Posterior vena cava (tissue), 2 donors: ENCODE data around the gene SRSF2. TPM values are rescaled to one million over a fixed set of nuclear protein-coding genes. Genes with fewer than 3 reads are reported as not detected.
"Not testable (repeated sequence)": the region's sequence is repeated elsewhere in the genome, so short reads cannot be mapped to it uniquely, and the experiment has no call there.

Experiments
- DNase-seq: peaks from one replicate; pipeline ENCODE4 v3.0.0-alpha.2; 2020; ENCODE audit warnings: low spot score
- intact Hi-C, 2 donors: fragments of 100-400 bp; cut with DNase I; formaldehyde crosslinking; loops; one replicate each; pipeline versions ENCODE4 v1.14.1 to v1.14.2; 2022 to 2023
- total RNA-seq, 2 donors: library from RNA; stranded (reverse); fragmentation: NEBNext Ultra II Directional; extraction: Animal tissue kit (Norgen Biotek cat#: 25700); gene quantifications; one replicate each; pipeline ENCODE4 v1.2.1, GENCODE V29; 2021
- donor health status: DM: yes; HTN: yes; CAD: no.
- donor health status: DM: yes; HTN: yes; CAD: no.

Gene SRSF2
- total RNA-seq, 2 donors from 2014 or later, result 120 to 133 TPM

GRCh38 chr17:76709077-76709950 is 27.8 kb downstream of the SRSF2 start:
- peak; percentile 97 for DNase-seq
- intact Hi-C loops, result no loop called here

GRCh38 chr17:76707985-76708807 is 28.9 kb downstream of the SRSF2 start:
- no peak for DNase-seq
- intact Hi-C loops, result no loop called here

GRCh38 chr17:76706817-76707216 is 30.3 kb downstream of the SRSF2 start:
- DNase-seq, result no peak
- intact Hi-C loops, result no loop called here

GRCh38 chr17:76704805-76705204 is 32.3 kb downstream of the SRSF2 start:
- DNase-seq, result no peak
- intact Hi-C loops, result no loop called here

GRCh38 chr17:76702941-76703637 is 34.0 kb downstream of the SRSF2 start:
- DNase-seq, result no peak
- intact Hi-C loops, result no loop called here

- DNase-seq, result no peak
- intact Hi-C loops, result no loop called here
Observed at GRCh38 chr17:76702076-76702475, 35.1 kb downstream of the SRSF2 start.

GRCh38 chr17:76701471-76701967 is 35.6 kb downstream of the SRSF2 start:
- intact Hi-C loops, result no loop called here
- DNase-seq, result no peak

GRCh38 chr17:76700617-76701470 is 36.3 kb downstream of the SRSF2 start:
- peak; percentile 88 for DNase-seq
- intact Hi-C loops, result no loop called here

GRCh38 chr17:76700270-76700616 is 36.9 kb downstream of the SRSF2 start:
- intact Hi-C loops, result no loop called here
- DNase-seq, result no peak

- intact Hi-C loops, DNase-seq: not testable (repeated sequence)
Observed at GRCh38 chr17:76698466-76698977, 38.6 kb downstream of the SRSF2 start.

GRCh38 chr17:76697702-76698465 is 39.2 kb downstream of the SRSF2 start:
- intact Hi-C loops, result no loop called here
- no peak for DNase-seq

GRCh38 chr17:76696763-76697701 is 40.1 kb downstream of the SRSF2 start:
- no peak for DNase-seq
- intact Hi-C loops, result no loop called here

- intact Hi-C loops, result no loop called here
- DNase-seq, result no peak
Observed at GRCh38 chr17:76695059-76695831, 41.9 kb downstream of the SRSF2 start.

GRCh38 chr17:76691379-76692191 is 45.5 kb downstream of the SRSF2 start:
- no peak for DNase-seq
- intact Hi-C loops, result no loop called here

- intact Hi-C loops, result no loop called here
- DNase-seq, result peak; percentile 61
Observed at GRCh38 chr17:76690596-76691280, 46.4 kb downstream of the SRSF2 start.
